ENCODE measurements around the gene PAX9. TPM values are rescaled to one million over a fixed set of nuclear protein-coding genes. Genes with fewer than 3 reads are reported as not detected.

Gene PAX9
- total and polyA plus RNA-seq, 2 of the 13 experiments (the other 11 are each of a cell fraction or from before 2014, with no cell fraction given) = 0.03 TPM; not detected in 1

GRCh38 chr14:36713960-36714703, 52.5 kb downstream of the PAX9 start:
- Histone ChIP-seq H3K4me2 (ENCODE audit: low read depth, low read length) (no peak overlapping the region), H2AFZ (ENCODE audit: low read length) (no peak overlapping the region), H3K27ac (ENCODE audit: extremely low read length, insufficient read depth, low read length) (no peak overlapping the region), H3K36me3 (replicated peaks in 1 of 2; ENCODE audit: control insufficient read depth in 1 of 2, insufficient read depth in 2 of 2, low read length in 2 of 2) (no peaks in the 10 kb centered on the region), H3K9ac (ENCODE audit: insufficient read depth, low read depth, low read length) (no peak overlapping the region), H4K20me1 (ENCODE audit: insufficient read depth, low read length) (no peaks in the 10 kb centered on the region), H3K9me3 (ENCODE audit: low read length) (no peaks in the 10 kb centered on the region), H3K4me3 (replicated peaks in 1 of 3; ENCODE audit: insufficient read depth in 1 of 3, low read depth in 2 of 3, low read length in 3 of 3) (no peak overlapping the region), H3K79me2 (ENCODE audit: insufficient read depth, low read length) (no peaks in the 10 kb centered on the region), H3K27me3 (ENCODE audit: control insufficient read depth in 1 of 2, insufficient read depth in 2 of 2, low read length in 2 of 2) (no peaks in the 10 kb centered on the region), H3K4me1 (ENCODE audit: insufficient read depth, low read length) (peaks cover 10% of the 10 kb centered on the region; the same call in 1 of the 2 replicates)
- CTCF ChIA-PET (ENCODE audit: low intra/inter-chr PET ratio, low total read pairs) = no interaction called here
- no peak for DNase-seq (ENCODE audit: low spot score)
- intact Hi-C loops (cut with micrococcal nuclease; ENCODE audit: unreplicated experiment) = no loop called here
- no peak for FAIRE-seq
- POLR2A ChIA-PET = no interaction called here
- BruUV-seq (replicated peaks) = no TSS peak
- WGBS (ENCODE audit: low lambda C conversion rate) = 2% methylated on average over 4 of the region's 4 CpGs
- in situ Hi-C loops (cut with HindIII; ENCODE audit: extremely low pct_ligation_motif_present, low pct_unique_long_range_greater_than_20kb) = no loop called here
- ATAC-seq = no peak
- 0 out of 2 replicates have a peak, but pooled peaks have one; percentile 22 for TF ChIP-seq PHF21A (CRISPR knock-in tag; IDR thresholded peaks at IDR 0.05)
- TF ChIP-seq TFE3 (CRISPR knock-in tag; IDR thresholded peaks at IDR 0.05) = no peak
- TF ChIP-seq TBL1XR1 (IDR thresholded peaks at IDR 0.05; ENCODE audit: borderline replicate concordance, low read length, partially characterized antibody) = no peak
- no peak for TF ChIP-seq PLSCR1 (CRISPR knock-in tag; IDR thresholded peaks at IDR 0.05; ENCODE audit: borderline replicate concordance)
- no peak for TF ChIP-seq ZNF253 (CRISPR knock-in tag; IDR thresholded peaks at IDR 0.05; ENCODE audit: borderline replicate concordance)
- no peak for TF ChIP-seq HNF4G (IDR thresholded peaks at IDR 0.05; ENCODE audit: borderline replicate concordance, low read depth, low read length)
- no peak for TF ChIP-seq HNF4G (CRISPR knock-in tag; IDR thresholded peaks at IDR 0.05; ENCODE audit: borderline replicate concordance, low read depth)
- TF ChIP-seq ZBED4 (CRISPR knock-in tag; IDR thresholded peaks at IDR 0.05; ENCODE audit: borderline replicate concordance) = no peak
- no peak for TF ChIP-seq NBN (conservative IDR thresholded peaks at IDR 0.05)
- no peak for TF ChIP-seq ATF3 (CRISPR knock-in tag; IDR thresholded peaks at IDR 0.05)
- TF ChIP-seq ZNF724P (CRISPR knock-in tag; IDR thresholded peaks at IDR 0.05; ENCODE audit: borderline replicate concordance) = no peak
- no peak for TF ChIP-seq IRF1 (CRISPR knock-in tag; IDR thresholded peaks at IDR 0.05; ENCODE audit: low read depth)
- peak; percentile 82 for TF ChIP-seq MAFF (IDR thresholded peaks at IDR 0.05; ENCODE audit: low read depth, low read length)

All from HepG2 (cell line).